Activated naive CD8-positive, alpha-beta T cell treated with anti-CD3 and anti-CD28 coated beads, Interleukin-2, amount 50 U/mL, for 16 hours (primary cell): ENCODE measurements around the gene KCND2.

ENCODE experiments used
- DNase-seq: peaks from one replicate; pipeline ENCODE4 v3.0.0-alpha.2; 2020; ENCODE audit warnings: low read depth, low spot score

KCND2 gene

GRCh38 chr7:120311028-120311788 is 38.2 kb downstream of the KCND2 start:
- no peak for DNase-seq

DNA sequence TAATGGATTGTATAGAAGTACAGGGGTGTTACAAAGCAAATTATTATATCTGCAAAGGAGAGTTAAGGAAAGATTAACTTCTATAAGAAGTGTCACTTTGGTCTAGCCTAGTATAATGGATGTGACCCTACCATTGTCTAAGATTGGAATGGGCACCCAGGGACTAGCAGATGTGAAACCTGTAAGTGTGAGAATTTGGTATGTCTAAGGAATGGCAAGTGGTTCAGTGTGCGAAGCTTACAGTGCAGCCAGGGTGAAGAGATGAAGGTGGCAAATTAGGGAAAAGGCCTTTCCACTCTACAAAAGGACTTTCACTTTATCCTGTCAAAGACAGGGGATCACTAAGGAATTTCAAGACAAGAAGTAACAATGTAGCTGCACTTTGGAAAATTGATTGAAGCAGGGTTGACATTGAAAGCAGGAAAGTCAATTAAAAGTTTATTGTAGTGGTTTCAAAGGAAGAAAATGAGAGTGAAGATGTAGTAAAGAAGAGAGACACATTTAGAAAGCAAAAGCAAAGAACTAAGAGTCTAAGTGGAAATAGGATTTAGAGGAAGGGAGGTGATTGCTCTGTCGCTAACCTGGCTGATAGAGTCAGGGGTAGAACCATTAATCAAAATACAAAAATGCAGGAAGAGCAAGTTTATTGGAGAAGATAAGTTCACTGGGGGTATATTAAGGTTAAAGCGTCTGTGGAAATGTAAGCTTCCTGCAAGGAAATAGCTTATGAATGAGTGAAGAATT is 47.4 kb downstream of the KCND2 start:
- DNase-seq, result no peak

DNA sequence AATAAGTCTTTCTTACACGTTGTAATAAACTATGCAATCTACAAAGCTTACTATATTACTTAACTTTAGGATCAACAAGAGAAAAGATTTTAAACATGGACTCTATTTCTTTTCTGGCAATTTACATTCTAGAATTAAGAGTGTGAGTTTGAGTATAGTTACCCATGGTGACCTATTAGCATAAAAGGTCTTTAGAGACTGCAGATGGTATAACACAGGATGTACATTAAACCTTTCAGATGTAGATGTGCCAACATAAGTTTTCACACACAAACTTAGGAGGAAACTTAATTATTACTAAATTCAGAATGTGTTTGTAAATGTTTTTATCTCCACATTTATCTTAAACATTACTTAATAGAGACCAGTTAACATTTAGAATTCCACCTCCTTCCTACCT is 54.1 kb downstream of the KCND2 start:
- DNase-seq, result no peak

DNA sequence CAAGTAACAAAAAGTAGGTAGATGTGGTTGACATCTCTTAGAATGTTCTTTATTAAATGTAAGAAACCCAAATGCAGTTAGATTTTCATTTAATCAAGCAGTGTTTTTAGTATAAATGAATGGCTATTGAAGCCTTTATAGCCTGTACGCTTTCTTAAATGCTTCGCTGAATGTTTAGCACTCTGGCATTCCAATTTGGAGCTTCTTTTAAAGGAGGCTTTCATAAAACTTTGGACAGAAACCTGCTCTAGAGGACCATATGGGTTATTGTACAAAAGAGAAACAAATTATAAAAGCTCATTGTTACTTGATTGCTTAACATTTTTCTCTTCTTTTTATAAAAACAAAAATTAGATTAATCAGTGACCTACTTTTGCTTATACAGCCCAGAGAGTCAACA is 59.5 kb downstream of the KCND2 start:
- DNase-seq, result no peak

GRCh38 chr7:120334475-120334874 is 61.5 kb downstream of the KCND2 start:
- DNase-seq, result no peak

DNA sequence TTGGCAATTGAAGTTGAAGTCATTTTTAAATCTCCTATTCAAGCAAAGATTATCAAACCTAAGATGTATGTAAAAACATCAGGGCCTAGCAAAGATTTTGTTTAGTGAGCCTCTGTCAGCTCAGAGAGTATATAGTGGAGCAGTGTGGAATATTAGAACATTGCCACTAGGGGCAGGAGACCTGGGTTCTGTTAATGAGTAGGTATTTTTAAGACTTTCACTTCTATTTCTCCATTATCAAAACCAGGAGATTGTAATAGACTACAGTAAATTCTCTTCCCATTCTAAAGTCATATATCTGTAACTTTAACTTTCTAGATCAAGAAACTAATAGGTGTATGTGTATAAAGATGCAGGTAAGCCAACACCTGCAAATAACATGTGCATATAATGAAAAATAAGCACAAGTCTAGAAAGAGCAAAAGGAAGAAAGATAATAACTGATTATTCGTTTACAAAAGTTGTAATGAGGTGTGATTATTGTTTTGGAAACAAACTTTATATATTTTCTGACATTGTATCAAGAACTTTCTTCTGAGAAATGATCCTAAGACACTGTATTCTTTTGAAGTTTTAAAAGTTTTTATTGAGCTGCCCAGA is 64.4 kb downstream of the KCND2 start:
- DNase-seq, result no peak

GRCh38 chr7:120344276-120344675 is 71.3 kb downstream of the KCND2 start:
- DNase-seq, result no peak

GRCh38 chr7:120353171-120353570 is 80.2 kb downstream of the KCND2 start:
- no peak for DNase-seq

DNA sequence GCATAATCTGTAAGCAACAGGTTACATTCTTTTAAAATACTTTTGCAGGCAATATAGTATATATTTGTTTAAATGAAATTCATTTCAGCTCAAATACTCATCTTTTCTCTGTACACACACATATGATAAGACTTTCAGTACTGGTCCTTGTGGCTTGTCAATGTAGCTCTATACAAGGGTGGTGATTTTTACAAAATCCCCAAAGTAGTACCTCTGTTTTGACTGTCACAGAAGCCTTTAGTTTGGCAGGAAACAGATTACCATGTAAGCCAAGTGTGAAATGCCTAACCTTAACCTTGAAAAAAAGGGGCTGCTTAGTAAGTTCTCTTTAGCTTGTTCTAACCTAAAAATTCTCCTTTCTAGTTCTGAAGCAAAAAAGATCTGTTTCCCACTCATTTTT is 87.9 kb downstream of the KCND2 start:
- DNase-seq, result no peak

DNA sequence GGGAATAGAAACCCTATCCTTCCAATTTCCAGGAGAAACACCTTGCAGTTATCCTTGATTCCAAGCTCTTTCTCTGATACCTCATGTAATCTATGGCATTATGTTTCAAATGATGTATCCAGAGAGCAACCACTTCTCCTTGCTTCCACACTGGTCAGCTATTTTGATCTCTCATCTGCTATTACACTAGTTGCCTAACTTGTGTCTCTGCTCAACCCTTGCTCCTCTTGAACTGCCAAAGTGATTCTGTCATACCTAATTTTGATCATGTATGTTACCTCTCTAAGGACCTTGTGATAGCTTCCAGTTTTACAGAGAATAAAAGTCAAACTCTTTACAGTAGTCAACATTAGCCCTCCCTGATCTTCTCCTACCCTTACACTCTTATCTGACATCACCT is 90.4 kb downstream of the KCND2 start:
- DNase-seq, result no peak

DNA sequence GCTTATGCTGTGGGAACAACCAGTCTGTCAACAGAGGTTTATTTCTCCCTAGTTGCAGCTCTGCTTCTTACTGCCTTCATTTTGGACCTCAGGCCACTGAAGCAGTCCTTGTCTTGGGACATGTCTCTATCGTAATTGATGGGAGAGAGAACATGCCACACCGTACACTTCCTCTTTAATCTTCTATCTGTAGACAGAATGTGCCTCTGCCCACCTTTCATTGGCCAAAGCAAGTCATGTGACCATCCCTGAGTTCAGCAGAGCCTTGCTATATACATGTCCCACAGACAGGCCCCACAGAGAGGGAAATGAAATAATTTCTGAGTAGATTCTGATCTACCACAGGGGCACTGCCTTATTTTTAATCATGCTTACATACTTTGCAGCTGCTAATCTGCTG is 98.0 kb downstream of the KCND2 start:
- no peak for DNase-seq

DNA sequence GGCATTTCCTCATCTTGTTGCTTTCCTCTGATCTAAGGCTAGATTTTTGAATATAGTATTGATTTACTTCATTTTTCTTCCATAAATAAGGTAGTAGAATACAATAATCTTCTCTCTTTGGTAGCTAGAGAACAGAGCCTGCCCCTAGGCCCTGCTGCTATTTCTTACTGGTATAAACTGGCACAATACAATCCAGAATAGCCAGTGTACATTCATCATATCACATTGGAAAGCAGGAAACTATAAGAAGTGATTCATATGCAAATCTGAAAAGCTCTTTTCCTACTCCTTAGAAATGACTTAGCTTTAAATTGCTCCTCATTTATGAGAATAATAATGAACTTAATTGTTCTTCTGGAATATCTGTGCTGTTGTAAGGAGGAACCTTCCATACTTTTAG is 100.2 kb downstream of the KCND2 start:
- DNase-seq, result no peak

DNA sequence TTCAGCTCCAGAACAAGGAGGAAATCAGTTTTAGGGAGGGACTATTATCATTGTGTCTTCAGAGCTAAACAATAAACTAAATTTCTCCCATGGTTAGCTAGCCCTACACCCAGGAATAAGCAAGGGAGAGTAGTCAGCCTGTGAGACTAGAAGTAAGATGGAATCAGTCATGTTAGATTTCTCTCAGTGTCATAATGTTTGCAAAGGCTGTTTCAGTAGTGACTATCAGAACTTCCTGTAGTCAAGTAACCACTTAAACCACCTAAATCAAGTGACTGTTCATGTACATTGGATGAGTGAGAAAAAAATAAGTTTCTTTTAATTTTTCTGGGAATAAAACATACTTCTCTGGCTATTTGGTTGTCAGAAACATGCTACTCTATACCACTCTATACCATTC is 121.6 kb downstream of the KCND2 start:
- no peak for DNase-seq

DNA sequence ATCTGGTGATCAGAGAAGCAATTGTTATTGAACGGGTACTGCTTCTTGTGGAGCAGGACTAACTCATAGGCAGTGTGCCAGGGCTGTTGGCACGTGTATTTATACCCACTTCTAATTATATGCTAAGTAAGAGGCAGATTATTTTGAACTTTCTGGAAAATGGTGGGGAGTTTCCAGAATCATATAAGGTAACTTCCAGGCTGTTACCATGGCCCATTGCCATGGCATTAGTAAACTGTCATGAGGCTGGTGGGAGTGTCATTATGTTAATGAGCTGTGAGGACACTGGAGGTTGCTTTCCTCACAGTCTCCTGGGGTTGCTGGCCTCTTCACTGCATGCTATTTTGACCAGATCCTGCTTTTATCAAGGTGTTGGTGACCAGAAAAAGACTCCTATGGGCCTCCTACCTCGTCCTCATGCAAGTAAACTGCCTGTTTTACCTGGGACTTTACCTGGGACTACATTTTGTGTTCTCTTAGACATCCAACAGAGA is 122.6 kb downstream of the KCND2 start:
- DNase-seq, result no peak

GRCh38 chr7:120398284-120399000 is 125.5 kb downstream of the KCND2 start:
- no peak for DNase-seq

DNA sequence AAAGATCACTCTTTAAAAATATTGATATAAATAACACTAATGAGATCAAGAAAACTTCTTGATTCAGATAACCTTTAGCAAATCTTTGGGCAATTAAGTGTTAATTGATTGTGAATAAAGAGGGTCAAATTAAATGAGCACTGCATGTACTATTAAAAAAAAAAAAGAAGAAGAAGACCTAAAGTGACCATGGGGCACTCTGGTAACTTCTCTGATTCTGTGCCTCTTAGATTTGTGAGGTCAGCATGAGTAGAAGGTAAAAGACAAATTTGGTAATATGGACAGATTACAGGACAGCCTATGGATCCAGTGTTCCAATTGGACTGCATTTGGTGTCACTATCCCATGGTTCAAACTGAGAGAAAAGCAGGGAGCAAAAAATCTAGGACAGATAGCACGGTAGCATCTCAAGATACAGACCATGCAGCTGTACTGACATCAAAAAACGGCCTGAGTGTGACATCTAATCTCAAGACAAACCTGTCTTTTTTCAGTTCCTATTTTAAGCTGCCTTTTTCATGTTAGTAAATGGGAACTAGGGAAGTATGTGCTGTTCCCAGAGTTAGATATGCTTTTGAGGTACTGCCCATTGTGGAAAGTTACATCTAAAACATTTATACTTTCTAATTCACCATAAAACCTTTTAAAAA is 128.0 kb downstream of the KCND2 start:
- DNase-seq, result no peak

DNA sequence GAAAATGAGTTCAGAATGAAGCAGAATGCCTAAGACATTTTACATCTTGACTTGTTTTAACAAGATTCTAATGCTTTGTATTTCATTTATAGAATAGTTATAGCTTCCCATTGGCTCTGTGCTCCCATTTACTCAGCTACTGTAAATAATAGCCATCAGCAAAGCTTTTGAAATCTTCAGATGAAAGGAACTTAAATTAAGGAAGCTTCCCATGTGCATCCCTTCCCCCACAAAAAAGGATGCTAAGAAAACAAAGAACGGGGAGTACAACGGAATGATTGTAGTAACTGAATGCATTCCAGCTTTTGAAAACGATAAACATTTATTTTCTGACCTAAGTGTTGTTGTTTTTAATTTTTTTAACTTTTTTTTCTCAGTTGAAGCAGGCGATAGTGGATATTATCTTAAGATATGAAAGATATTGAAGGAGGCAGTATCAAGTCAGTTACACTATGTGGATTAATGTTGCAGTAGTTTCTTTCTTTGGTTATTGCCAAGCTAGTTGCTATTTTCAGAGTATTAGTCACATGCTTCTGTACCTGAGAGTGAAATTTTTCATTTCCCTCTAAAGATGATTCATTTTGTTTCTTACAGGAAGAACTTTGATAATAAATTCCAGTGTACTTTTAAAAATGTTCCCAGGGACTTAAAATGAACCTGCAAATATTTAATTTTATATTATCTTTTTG is 129.2 kb downstream of the KCND2 start:
- no peak for DNase-seq

DNA sequence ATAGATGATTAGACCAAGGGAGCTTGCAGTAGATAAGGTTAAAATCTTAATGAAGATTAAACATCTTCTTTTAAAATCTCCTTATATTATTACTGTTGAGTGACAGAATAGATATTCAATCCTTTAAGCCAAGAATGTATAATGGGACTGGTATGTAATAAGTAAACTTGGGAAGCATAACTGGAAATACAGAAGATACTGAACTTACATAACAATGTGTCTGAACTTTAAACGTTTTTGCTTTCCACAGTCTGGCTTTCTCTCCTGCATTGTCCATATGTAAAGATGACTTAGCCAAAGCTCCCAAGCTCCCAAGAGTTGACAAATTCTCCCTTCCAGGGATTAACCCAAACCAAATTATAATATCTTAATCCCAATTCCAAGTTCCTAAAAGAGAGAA is 129.8 kb downstream of the KCND2 start:
- no peak for DNase-seq

- DNase-seq, result no peak
Observed at GRCh38 chr7:120404042-120404441, 131.1 kb downstream of the KCND2 start.

GRCh38 chr7:120405652-120406051 is 132.7 kb downstream of the KCND2 start:
- no peak for DNase-seq

GRCh38 chr7:120407010-120407409 is 134.0 kb downstream of the KCND2 start:
- DNase-seq, result no peak
